Trophoblast cell (in vitro differentiated cells and primary cell): ENCODE measurements around the gene TMEM256.

Experiments used
- DNase-seq, 2 donors: peaks; one replicate each; pipeline ENCODE4 v3.0.0-alpha.2; 2016
- H2AFZ ChIP-seq: 2 replicates; pipeline ENCODE4 v1.6.1; 2013; ENCODE audit warnings: low read length, moderate library complexity, mild to moderate bottlenecking; ENCODE audit not compliant: insufficient read depth, poor library complexity
- H2AK5ac ChIP-seq: 2 replicates; pipeline ENCODE4 v1.6.1; 2013; ENCODE audit warnings: mild to moderate bottlenecking, low read length
- H2BK120ac ChIP-seq: 2 replicates; pipeline ENCODE4 v1.6.1; 2013; ENCODE audit warnings: low read length, mild to moderate bottlenecking, moderate library complexity; ENCODE audit not compliant: insufficient read depth, poor library complexity
- H2BK12ac ChIP-seq: 2 replicates; pipeline ENCODE4 v1.6.1; 2013; ENCODE audit warnings: mild to moderate bottlenecking, low read length, moderate library complexity
- H2BK5ac ChIP-seq: 2 replicates; pipeline ENCODE4 v1.6.1; 2013; ENCODE audit warnings: low read length, low read depth, moderate library complexity, mild to moderate bottlenecking; ENCODE audit not compliant: poor library complexity
- H3K14ac ChIP-seq: 2 replicates; pipeline ENCODE4 v1.6.1; 2013; ENCODE audit warnings: mild to moderate bottlenecking, low read length
- H3K18ac ChIP-seq: 2 replicates; pipeline ENCODE4 v1.6.1; 2013; ENCODE audit warnings: mild to moderate bottlenecking, low read length
- H3K23ac ChIP-seq: 2 replicates; pipeline ENCODE4 v1.6.1; 2013; ENCODE audit warnings: low read length
- H3K27ac ChIP-seq: 2 replicates; pipeline ENCODE4 v1.5.1; 2013; ENCODE audit warnings: low read depth, mild to moderate bottlenecking, inconsistent platforms, low read length, moderate library complexity
- H3K27me3 ChIP-seq: 2 replicates; pipeline ENCODE4 v1.6.1; 2013; ENCODE audit warnings: inconsistent platforms, mild to moderate bottlenecking, low read length, moderate library complexity; ENCODE audit not compliant: insufficient read depth
- H3K36me3 ChIP-seq, 2 experiments: 1 replicate in 1 of 2; 2 replicates in 1 of 2; pipeline ENCODE4 v1.6.1; 2013; ENCODE audit warnings: low read length in 2 of 2, mild to moderate bottlenecking in 2 of 2, moderate library complexity in 1 of 2; ENCODE audit not compliant: insufficient read depth in 2 of 2, control insufficient read depth in 1 of 2
- H3K4ac ChIP-seq: 2 replicates; pipeline ENCODE4 v1.6.1; 2013; ENCODE audit warnings: low read depth, mild to moderate bottlenecking, low read length, moderate library complexity
- H3K4me1 ChIP-seq, 2 experiments: 1 replicate in 1 of 2; 2 replicates in 1 of 2; pipeline ENCODE4 v1.6.1; 2013; ENCODE audit warnings: low read length in 2 of 2, mild to moderate bottlenecking in 2 of 2, moderate library complexity in 1 of 2; ENCODE audit not compliant: insufficient read depth in 2 of 2, control insufficient read depth in 1 of 2
- H3K4me2 ChIP-seq: 2 replicates; pipeline ENCODE4 v1.6.1; 2013; ENCODE audit warnings: inconsistent platforms, mild to moderate bottlenecking, low read length, moderate library complexity
- H3K4me3 ChIP-seq: 2 replicates; pipeline ENCODE4 v1.5.1; 2013; ENCODE audit warnings: mild to moderate bottlenecking, low read depth, low read length, inconsistent platforms
- H3K79me1 ChIP-seq: one replicate; pipeline ENCODE4 v1.6.1; 2013; ENCODE audit warnings: low read length
- H3K79me2 ChIP-seq: 2 replicates; pipeline ENCODE4 v1.6.1; 2013; ENCODE audit warnings: low read length, mild to moderate bottlenecking; ENCODE audit not compliant: control insufficient read depth, insufficient read depth, poor library complexity
- H3K9ac ChIP-seq: 2 replicates; pipeline ENCODE4 v1.6.1; 2013; ENCODE audit warnings: mild to moderate bottlenecking, low read length
- H3K9me3 ChIP-seq: 2 replicates; pipeline ENCODE4 v1.6.1; 2013; ENCODE audit warnings: low read depth, mild to moderate bottlenecking, control low read depth, inconsistent platforms, low read length; ENCODE audit not compliant: insufficient read depth
- H4K12ac ChIP-seq: 2 replicates; pipeline ENCODE4 v1.6.1; 2013; ENCODE audit warnings: low read depth, mild to moderate bottlenecking, low read length, moderate library complexity
- H4K8ac ChIP-seq: 2 replicates; pipeline ENCODE4 v1.6.1; 2013; ENCODE audit warnings: low read depth, mild to moderate bottlenecking, low read length, moderate library complexity
- H4K91ac ChIP-seq: one replicate; pipeline ENCODE4 v1.6.1; 2013; ENCODE audit warnings: low read depth, mild to moderate bottlenecking, low read length, moderate library complexity
- WGBS: extraction: QIAGEN DNeasy Blood & Tissue Kit; methylation state at CpG from one replicate; pipeline ENCODE4 v1.1.7; 2013; ENCODE audit warnings: missing lambda C conversion rate; ENCODE audit not compliant: insufficient read length, insufficient coverage; ENCODE audit errors: extremely low coverage; 5-methylcytosine and 5-hydroxymethylcytosine counted together

The TMEM256 gene

GRCh38 chr17:7379134-7379533, 24.8 kb downstream of the TMEM256 start:
- no peaks in the 10 kb centered on the region for H3K27me3 ChIP-seq
- no peak overlapping the region for H3K14ac ChIP-seq

GRCh38 chr17:7374353-7374752, 29.5 kb downstream of the TMEM256 start:
- DNase-seq = no peak
- Histone ChIP-seq H3K9me3 (no peaks in the 10 kb centered on the region), H2AFZ (no peak overlapping the region), H3K9ac (no peak overlapping the region), H3K27ac (no peak overlapping the region), H2AK5ac (no peak overlapping the region), H3K4me3 (no peak overlapping the region), H2BK120ac (no peak overlapping the region), H4K91ac (no peak overlapping the region), H3K4ac (no peak overlapping the region), H3K4me2 (no peak overlapping the region), H3K14ac (no peak overlapping the region), H3K23ac (no peak overlapping the region), H3K18ac (no peak overlapping the region), H3K27me3 (no peaks in the 10 kb centered on the region), H3K79me1 (no peaks in the 10 kb centered on the region), H3K36me3 (no peaks in the 10 kb centered on the region), H2BK5ac (no peak overlapping the region), H2BK12ac (no peak overlapping the region), H3K4me1 (no peaks in the 10 kb centered on the region), H3K79me2 (no peaks in the 10 kb centered on the region), H4K12ac (no peak overlapping the region), H4K8ac (no peak overlapping the region)
- no CpG with 5 or more reads among the region's 2 CpGs for whole genome bisulfite sequencing

More at GRCh38 chr17:7379134-7379533, 24.8 kb downstream of the TMEM256 start:
- Histone ChIP-seq H2BK120ac (no peak overlapping the region), H4K91ac (no peak overlapping the region), H4K8ac (no peak overlapping the region), H2AFZ (no peak overlapping the region), H2BK12ac (no peak overlapping the region), H3K36me3 (peaks cover 3 to 5% of the 10 kb centered on the region in 2 experiments), H3K79me2 (no peaks in the 10 kb centered on the region), H3K27ac (no peak overlapping the region), H3K79me1 (peaks cover 7% of the 10 kb centered on the region), H4K12ac (no peak overlapping the region), H3K9ac (no peak overlapping the region), H2BK5ac (no peak overlapping the region), H3K9me3 (peaks cover 4% of the 10 kb centered on the region), H3K4me1 (peaks cover 19 to 24% of the 10 kb centered on the region in 2 experiments), H3K23ac (no peak overlapping the region), H3K4me3 (no peak overlapping the region), H3K4me2 (no peak overlapping the region), H3K4ac (no peak overlapping the region), H3K18ac (no peak overlapping the region), H2AK5ac (no peak overlapping the region)
- no CpG with 5 or more reads among the region's 3 CpGs for WGBS
- no peak for DNase-seq

GRCh38 chr17:7370853-7371252, 33.0 kb downstream of the TMEM256 start:
- WGBS = no CpG with 5 or more reads among the region's 4 CpGs
- H2BK12ac ChIP-seq = no peak overlapping the region

GRCh38 chr17:7369825-7370224, 34.1 kb downstream of the TMEM256 start:
- H3K18ac ChIP-seq = no peak overlapping the region
- no peak overlapping the region for H3K27ac ChIP-seq
- WGBS = no CpG with 5 or more reads among the region's 5 CpGs
- no peaks in the 10 kb centered on the region for H3K4me1 ChIP-seq
- H2BK12ac ChIP-seq = no peak overlapping the region
- no peak overlapping the region for H4K12ac ChIP-seq
- H3K79me1 ChIP-seq = no peaks in the 10 kb centered on the region
- no peak overlapping the region for H3K4ac ChIP-seq
- H3K9me3 ChIP-seq = no peaks in the 10 kb centered on the region
- no peaks in the 10 kb centered on the region for H3K27me3 ChIP-seq
- no peak overlapping the region for H2BK120ac ChIP-seq
- no peak for DNase-seq
- H3K9ac ChIP-seq = no peak overlapping the region
- H2AFZ ChIP-seq = no peak overlapping the region
- H3K4me2 ChIP-seq = no peak overlapping the region
- no peak overlapping the region for H4K8ac ChIP-seq
- H4K91ac ChIP-seq = no peak overlapping the region
- no peak overlapping the region for H3K14ac ChIP-seq
- no peaks in the 10 kb centered on the region for H3K79me2 ChIP-seq
- no peak overlapping the region for H2BK5ac ChIP-seq
- no peak overlapping the region for H3K4me3 ChIP-seq
- H3K36me3 ChIP-seq = no peaks in the 10 kb centered on the region
- H2AK5ac ChIP-seq = no peak overlapping the region
- no peak overlapping the region for H3K23ac ChIP-seq

More at GRCh38 chr17:7370853-7371252, 33.0 kb downstream of the TMEM256 start:
- H3K9ac ChIP-seq = no peak overlapping the region
- H3K9me3 ChIP-seq = no peaks in the 10 kb centered on the region
- no peaks in the 10 kb centered on the region for H3K27me3 ChIP-seq
- no peak overlapping the region for H3K4ac ChIP-seq
- H3K4me1 ChIP-seq = no peaks in the 10 kb centered on the region
- no peak overlapping the region for H4K91ac ChIP-seq
- H2AK5ac ChIP-seq = no peak overlapping the region
- no peak overlapping the region for H4K12ac ChIP-seq
- no peaks in the 10 kb centered on the region for H3K79me2 ChIP-seq
- no peaks in the 10 kb centered on the region for H3K36me3 ChIP-seq
- DNase-seq = no peak
- no peak overlapping the region for H2AFZ ChIP-seq
- no peaks in the 10 kb centered on the region for H3K79me1 ChIP-seq
- H3K18ac ChIP-seq = no peak overlapping the region
- no peak overlapping the region for H2BK5ac ChIP-seq
- H3K23ac ChIP-seq = no peak overlapping the region
- no peak overlapping the region for H4K8ac ChIP-seq
- no peak overlapping the region for H3K14ac ChIP-seq
- H2BK120ac ChIP-seq = no peak overlapping the region
- no peak overlapping the region for H3K4me2 ChIP-seq
- no peak overlapping the region for H3K27ac ChIP-seq
- no peak overlapping the region for H3K4me3 ChIP-seq
